ENCODE results near the gene CST3.

- no peak for TF ChIP-seq CTCF (IDR thresholded peaks at IDR 0.05)
- TF ChIP-seq EZH2 (IDR thresholded peaks at IDR 0.05; ENCODE audit: borderline replicate concordance, insufficient read depth, low read depth, low read length, poor library complexity, severe bottlenecking), result no peak
Measured at GRCh38 chr20:23664954-23665353, 27.2 kb upstream of the CST3 start.

Data from B cell (primary cell).